IPS-18c (cell line): Measurements from ENCODE around the gene ING4.
"Not testable (repeated sequence)": the region's sequence is repeated elsewhere in the genome, so short reads cannot be mapped to it uniquely, and the experiment has no call there.

ENCODE experiments used
- H3K4me3 ChIP-seq: 2 replicates; pipeline ENCODE4 v1.7.0; 2013; ENCODE audit warnings: low read depth, mild to moderate bottlenecking, low read length, moderate library complexity; ENCODE audit not compliant: insufficient read depth
- H3K9me3 ChIP-seq: one replicate; pipeline ENCODE4 v1.6.1; 2013; ENCODE audit warnings: mild to moderate bottlenecking, low read length, moderate library complexity; ENCODE audit not compliant: control insufficient read depth, insufficient read depth

Gene ING4

DNA sequence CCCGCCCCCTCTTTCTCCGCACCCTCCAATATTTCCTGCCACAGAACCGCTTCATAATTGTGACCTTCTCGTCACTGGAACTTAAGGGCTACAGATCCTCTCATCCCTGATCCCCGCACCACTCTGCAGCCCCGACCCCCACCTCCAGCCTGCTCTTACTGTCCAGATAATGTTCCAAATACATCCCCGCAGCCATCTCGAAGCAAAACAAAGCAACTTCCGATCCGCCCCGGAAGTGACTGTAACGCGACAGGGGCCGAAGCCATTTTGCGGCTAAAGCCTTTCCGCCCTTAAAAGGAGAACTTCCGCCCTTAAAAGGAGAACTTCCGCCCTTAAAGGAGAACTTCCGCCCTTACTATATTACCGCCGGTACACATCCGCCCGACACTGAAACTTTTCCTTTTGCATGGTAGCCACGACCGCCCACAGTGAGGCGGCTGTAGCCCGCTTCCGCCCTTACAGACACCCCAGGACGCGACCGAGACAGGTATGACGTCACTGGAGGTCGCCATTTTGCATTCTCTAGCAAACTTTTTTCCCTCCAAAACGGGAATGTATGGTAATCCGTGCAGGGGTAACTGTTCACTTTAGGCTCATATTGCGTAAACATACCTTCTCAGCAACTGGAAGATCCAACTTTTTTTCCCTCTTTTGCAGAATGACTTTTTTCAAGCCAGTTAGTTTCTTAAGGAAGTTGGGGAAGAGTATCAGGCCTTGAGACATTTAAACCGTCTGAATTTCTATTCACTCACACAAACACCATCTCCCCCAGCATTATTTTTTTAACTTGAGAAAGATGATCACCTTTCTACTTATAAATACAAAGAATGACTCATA lies at the start of gene ING4:
TSS of gene ING4 (minus strand) at position 214 of the 837 bp plus-strand sequence. CDS start at position 196, 18 bp downstream.
- Histone ChIP-seq H3K4me3 (peak within 1 kb of the TSS; percentile 87), H3K9me3 (no peaks in the 10 kb centered on the region)

DNA sequence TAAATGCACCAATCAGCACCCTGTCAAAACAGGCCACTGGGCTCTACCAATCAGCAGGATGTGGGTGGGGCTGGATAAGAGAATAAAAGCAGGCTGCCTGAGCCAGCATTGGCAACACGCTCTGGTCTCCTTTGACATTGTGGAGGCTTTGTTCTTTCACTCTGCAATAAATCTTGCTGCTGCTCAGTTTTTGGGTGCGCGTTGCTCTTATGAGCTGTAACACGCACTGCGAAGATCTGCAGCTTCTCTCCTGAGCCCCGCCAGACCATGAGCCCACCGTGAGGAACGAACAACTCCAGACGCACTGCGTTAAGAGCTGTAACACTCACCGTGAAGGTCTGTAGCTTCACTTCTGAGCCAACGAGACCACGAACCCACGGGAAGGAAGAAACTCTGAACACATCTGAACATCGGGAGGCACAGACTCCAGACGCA lies 46.1 kb upstream of the ING4 start:
- H3K4me3 ChIP-seq = no peak overlapping the region
- H3K9me3 ChIP-seq = peaks cover under 1% of the 10 kb centered on the region

DNA sequence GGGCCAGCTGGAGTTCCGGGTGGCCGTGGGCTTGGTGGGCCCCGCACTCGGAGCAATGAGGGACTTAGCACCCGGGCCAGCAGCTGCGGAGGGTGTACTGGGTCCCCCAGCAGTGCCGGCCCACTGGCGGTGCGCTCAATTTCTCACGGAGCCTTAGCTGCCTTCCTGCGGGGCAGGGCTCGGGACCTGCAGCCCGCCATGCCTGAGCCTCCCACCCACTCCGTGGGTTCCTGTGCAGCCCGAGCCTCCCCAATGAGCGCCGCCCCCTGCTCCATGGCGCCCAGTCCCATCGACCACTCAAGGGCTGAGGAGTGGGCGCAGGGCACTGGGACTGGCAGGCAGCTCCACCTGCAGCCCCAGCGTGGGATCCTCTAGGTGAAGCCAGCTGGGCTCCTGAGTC lies 45.4 kb upstream of the ING4 start:
- not testable (repeated sequence) for H3K4me3 ChIP-seq, H3K9me3 ChIP-seq

DNA sequence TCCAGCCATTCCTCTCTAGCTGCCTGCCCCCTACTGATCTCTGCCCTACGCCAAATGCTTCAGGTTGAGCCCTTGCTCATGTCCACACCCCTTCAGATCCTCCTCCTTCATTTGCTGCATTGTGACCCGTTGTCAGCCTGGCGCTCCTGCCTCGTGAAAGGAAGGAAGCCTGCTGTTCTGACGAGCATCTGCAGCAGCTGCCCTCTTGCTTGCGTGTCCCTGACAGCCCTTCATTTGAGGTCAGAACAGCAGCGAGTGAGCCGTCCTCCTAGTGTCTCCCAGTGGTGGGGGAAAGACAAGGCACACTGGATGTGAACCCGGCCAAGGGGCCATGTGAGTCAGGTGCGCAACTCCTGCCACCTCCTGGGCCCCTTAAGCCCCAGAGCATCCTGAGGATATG lies 40.7 kb upstream of the ING4 start:
- H3K4me3 ChIP-seq = no peak overlapping the region; the same call in 1 of the 2 replicates
- H3K9me3 ChIP-seq = no peaks in the 10 kb centered on the region

DNA sequence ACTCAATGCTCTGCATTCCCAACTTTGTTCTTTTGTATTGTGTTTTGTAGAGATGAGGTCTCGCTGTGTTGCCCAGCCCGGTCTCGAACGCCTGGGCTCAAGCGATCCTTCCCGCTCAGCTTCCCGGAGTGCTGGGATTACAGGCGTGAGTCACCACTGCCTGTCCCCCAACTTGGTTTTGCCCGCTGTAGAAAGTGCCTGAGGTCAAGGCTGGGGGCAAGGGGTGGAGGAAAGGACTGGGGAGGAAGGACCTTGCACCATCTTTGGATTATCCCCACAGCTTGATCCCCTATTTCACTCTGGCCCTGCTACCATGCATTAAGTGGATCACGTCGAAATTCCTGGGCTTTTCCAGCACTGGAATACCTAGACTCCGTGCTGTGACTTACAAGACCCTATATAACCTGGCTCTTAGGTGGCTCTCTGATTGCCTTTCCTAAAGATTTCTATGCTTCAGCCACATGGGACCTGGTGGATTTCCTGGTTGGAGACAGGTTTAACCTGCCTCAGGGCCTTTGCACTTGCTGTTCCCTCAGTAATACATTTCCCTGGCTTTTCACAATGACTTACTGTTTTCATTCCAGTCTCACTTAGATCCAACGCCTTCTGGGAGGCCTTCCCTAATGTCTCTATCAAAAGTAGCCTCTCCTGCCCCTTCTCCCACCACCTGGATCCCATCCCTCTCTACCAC lies 38.3 kb upstream of the ING4 start:
- Histone ChIP-seq H3K9me3 (no peaks in the 10 kb centered on the region), H3K4me3 (peak overlapping the region; percentile 80)

DNA sequence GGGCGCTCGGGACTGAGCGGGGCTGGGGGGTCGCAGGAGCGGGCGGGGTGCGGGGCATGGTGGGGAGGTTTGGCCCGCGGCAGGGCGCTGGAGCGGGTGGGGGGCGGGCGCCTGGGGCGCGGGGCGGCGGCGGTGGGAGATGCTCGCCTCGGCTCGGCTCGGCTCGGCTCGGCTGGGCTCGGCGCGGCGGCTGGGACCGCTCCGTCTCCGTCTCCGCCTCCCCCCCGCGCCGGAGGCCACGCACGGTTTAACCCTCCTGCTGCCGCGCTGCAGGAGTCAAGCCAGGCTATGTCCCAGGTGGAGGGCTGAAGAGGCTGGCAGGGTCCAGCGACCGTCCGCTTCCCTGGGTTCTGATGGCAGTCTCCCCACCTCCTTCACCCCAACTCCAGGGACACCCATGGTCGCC lies 37.7 kb upstream of the ING4 start, which contains the start of gene PIANP:
TSS of gene PIANP (minus strand) at position 170 of the 406 bp plus-strand sequence. CDS start 2,754 bp downstream, outside the sequence.
- H3K9me3 ChIP-seq = no peaks in the 10 kb centered on the region
- H3K4me3 ChIP-seq = peak within 1 kb of the TSS; percentile 80

DNA sequence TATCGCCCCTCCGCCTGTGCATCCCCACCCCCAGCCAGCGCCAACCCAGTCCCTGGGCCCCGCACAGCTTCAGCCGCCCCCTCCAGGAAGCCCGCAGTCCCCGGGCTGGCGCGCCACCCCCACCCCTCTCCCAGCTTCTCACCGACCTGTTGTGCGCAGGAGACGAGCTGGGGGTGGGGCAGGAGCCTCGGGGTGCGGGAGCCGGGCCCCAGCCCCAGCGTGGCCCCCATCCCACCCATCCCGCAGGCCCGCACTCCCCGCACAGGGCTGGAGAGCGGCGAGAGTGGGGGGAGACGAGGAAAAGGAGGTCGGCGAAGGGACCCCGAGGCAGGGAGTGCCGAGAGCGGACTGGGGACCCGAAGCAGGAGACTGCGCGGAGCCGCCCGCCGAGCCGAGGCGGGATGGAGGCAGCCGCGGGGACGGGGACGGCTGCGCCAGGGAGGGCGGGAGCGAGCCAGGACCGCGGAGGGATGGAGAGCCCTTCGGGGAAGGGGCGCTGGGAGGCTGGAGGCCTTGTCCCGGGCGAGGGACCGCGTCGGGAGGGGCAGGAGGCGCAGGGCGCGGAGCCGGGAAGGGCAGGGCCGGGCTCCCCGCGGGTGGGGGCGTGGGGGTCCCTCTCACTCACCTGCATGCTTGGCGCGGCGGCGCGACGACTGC lies 37.2 kb upstream of the ING4 start:
- H3K4me3 ChIP-seq = peak overlapping the region; percentile 80
- no peaks in the 10 kb centered on the region for H3K9me3 ChIP-seq

DNA sequence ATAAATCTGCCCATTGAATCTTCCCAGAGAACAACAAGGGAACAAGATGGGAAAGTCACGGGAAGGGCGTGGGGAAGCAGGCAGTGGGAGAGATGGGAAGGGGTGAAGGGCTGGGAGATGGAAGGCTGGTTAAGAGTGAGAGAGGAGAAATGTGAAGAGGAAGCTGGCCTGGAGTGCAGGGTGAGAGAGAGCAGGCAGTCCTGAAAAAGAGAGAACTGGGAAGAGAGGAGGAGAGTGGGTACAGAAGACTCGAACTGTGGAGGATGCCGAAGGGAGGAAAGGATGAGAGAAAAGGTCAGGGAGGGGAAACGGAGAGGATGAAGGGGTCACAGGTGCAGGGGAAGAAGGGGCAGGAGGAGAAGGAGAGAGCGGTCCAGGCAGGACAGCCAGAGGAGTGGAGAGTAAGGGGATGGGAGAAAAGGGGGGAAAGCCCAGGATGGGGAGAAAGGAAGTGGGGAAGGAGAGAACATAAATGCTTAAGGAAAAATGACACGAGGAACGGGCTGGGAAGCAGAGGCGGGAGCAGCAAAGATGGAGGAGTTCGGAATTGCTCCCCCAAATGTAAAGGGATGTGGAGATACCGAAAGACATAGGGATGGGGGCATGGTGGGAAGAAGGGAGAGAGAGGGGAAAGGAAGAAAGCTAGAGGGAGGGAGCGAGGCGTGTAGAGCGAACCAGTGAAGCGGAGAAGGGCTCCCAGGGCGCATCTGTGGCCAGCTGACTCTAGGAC lies 36.5 kb upstream of the ING4 start:
- Histone ChIP-seq H3K9me3 (no peaks in the 10 kb centered on the region), H3K4me3 (peak overlapping the region; percentile 80)

DNA sequence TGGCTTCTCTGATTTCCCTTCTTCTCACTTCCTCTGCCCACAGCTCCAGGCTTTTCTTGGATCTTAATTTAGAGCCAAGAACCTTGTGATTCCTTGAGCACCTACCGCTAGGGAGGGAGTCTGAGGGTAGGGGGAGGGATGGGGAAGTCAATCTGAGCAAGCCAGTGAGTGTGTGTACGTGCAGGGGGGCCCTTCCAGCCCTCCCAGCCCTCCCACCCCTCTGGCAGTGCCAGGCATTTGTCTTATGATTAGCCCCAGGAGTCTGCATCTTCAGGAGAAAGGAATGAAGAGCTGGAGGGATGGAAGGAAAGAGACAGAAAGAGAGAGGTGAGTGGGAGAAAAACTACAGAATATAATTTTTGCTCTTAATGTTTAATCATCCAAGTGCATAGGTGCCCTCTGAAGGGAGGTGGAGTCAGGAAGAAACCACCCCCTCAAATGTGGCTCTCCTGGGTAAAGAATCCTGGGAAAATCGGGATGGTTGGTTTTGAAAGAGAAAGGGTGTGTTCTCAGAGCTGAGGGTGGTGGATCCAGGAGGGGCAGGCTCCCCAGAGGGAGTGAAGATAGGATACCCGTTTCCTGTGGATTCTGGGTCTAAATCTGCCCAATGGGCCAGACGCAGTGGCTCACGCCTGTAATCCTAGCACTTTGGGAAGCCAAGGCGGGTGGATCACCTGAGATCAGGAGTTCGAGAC lies 35.6 kb upstream of the ING4 start:
- H3K4me3 ChIP-seq = no peak overlapping the region

DNA sequence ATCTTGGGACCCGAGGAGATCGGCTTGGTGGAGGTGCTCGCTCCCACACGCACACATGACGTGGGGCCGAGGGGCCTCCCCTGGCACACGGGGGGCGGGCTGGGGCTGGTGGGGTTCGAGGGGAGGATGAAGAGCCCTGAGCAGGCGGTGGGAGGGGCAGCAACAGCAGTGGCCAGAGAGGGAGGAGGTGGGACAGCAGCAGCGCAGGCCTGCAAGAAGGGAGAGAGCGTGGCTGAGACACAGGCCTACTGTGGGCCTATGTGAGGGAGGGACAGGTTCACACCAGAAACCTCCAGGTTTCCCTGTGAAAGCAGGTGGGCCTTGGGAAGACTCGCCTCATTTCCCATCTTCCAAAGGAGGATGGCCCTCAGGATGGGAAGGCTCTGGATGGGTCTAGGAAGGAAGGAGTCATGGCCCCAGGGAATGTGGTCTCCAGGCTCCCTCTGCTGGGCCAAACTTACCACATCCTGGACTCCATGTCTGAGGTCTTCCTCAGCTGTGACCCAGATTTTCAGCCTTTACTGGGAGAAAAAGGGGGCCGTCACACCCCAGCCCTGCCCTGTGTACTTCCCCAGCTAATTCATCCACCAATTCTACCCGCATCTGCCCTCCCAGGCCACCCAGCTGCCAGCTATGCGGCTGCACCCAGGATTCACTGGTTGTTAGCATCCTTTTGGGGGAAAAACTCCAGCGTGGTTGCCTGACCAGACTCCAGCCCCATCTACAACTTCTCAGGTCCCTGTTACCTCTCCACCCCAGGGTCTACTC lies 34.8 kb upstream of the ING4 start:
- no peaks in the 10 kb centered on the region for H3K9me3 ChIP-seq
- no peak overlapping the region for H3K4me3 ChIP-seq

More for the DNA sequence above, 35.6 kb upstream of the ING4 start:
- no peaks in the 10 kb centered on the region for H3K9me3 ChIP-seq

DNA sequence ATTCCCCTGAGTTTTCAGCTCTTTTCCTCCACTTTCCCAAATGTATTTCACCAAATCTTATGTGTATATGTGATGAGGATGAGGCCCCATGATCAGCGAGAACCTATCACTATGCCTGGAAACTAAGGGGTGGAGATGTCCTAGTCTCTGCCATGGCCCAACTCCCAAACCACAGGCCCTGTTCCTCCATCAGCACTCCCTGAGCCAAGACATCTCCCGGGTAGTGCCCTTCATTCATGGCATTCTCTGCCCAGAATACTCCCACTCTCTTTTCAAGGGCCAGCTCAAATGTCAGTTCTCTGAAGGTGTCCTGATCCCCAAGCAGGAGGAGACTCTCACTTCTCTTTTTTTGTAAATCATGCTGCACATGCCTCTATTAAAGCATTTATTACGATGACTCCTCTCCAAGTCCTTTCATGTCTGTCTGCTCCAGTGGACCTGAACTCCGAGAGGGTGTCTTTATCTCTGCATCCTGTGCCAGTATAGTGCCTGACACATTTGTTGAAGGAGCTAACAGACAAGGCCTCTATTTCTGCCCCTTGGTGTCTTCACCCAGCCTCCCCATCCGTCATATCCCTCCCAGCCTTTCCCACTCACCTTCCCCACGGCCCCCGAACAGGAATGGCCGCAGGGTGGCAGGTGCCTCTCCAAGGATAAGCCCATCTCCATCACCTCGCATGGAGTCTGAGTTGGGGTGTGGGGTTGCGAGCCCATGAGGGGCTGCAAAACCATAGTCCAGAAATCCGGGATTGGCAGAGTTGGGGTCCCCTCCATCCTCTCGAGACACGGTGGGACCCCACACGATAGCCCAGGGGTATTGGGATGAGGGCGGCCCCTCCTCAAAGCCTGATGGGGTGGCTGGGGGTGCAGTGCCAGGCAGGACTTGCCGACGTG lies 34.0 kb upstream of the ING4 start:
- no peak overlapping the region for H3K4me3 ChIP-seq
- H3K9me3 ChIP-seq = no peaks in the 10 kb centered on the region

DNA sequence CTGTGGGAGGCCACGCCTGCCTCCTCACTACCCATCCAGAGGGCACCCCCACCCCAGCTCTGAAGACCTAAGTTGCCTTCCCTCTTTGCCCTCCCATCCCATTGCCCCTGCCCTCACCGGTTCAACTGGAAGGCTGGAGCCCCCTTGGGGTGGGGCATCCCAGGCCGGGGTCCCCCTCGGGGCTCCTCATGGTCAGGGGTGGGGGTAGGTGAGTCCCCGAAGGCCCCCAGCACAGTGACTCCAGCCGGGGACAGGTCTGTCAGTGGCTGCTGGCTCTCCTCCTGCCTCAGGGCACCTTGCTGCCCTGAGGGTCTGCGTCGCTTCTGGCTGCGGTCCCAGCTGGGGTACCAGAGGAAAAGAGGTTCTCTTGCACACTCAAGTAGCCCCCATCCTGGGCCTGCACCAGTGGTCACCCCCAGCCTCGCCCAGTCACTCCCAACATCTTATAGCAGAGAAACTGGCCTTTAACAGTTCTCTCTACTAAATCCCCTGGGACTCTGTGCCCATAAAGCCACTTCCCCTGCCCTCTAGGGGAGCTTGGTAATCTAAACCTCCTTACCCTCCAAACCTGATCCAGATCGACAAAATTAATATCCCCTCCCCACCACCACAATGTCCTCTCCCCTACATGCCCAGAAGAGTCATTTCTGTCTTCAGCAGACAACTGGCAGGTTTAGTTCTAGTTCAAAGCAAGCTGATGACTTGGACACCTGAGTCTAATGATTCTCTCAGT lies 32.6 kb upstream of the ING4 start:
- Histone ChIP-seq H3K4me3 (no peak overlapping the region), H3K9me3 (no peaks in the 10 kb centered on the region)

DNA sequence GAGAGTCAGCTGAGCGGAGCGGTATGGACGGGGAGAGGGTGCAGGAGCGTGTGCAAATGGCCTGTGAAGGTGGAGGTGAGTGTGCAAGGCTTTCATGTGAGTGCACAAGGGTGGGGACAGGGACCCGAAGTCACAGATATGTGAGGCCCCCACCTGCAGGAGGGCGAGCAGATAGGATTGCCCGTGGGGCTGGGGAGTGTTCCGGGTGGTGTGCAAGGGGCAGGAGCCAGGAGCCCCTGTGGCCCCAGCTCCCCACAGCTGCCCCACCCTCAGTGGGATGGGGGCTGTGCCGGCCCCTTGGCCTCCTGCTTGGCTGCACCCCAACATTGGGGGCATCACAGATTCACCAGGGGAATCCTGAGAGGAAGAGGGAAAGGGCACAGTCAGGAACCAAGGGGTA lies 31.8 kb upstream of the ING4 start:
- Histone ChIP-seq H3K9me3 (no peaks in the 10 kb centered on the region), H3K4me3 (no peak overlapping the region)

DNA sequence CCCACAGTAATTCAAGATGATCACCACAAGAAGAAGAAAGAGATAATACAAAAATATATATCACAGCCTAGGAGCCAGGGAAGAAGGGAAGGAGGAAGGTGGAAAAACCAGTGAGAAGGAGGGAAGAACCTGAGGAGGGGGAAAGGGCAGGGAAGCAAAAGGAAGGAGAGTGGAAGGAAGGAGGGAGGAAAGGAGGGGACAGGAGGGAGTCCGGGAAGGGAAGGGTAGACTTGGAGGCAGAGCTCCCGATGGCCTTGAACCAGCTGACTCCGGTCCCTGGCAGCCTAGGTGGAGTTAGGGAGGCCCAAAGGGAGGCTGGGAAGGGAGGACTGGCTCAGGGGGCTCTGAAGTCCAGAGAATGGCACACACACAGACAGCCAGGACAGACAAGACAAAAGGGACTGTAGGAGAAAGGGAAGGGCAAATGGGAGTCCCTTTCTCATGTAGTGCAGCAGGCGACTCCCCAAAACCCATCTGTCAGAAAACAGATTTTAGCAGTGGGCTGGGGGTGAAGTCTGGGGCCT lies 31.0 kb upstream of the ING4 start:
- H3K9me3 ChIP-seq = no peaks in the 10 kb centered on the region
- no peak overlapping the region for H3K4me3 ChIP-seq
